Smooth muscle cell of trachea (primary cell): ENCODE results near the gene TRIM24. TPM values are rescaled to one million over a fixed set of nuclear protein-coding genes. Genes with fewer than 3 reads are reported as not detected.

Source experiments
- total RNA-seq: library from RNA; depleted of rRNA; stranded (reverse); fragments of >200 nt; gene quantifications from 2 replicates; pipeline ENCODE4 v1.2.1, GENCODE V29; 2014

The TRIM24 gene
- total RNA-seq: 6.3 and 6.8 TPM in 2 replicates

GRCh38 chr7:138460176-138460648 is at the start of gene TRIM24:
Gene TRIM24 (plus strand): TSS chr7:138460259. CDS start chr7:138460549, 290 bp downstream.

Other genes starting within 250 kb of the TRIM24 start
- not detected in 2 replicates for gene SVOPL, start 241.1 kb downstream of the TRIM24 start, total RNA-seq